HEK293 (cell line): ENCODE measurements around the gene CCDC85B.
A peak's percentile ranks its signal among the peaks of the same experiment; 100 is the strongest.

ENCODE experiments used
- BCL11A ChIP-seq: fragments of 450-650 bp; formaldehyde crosslinking; IDR thresholded peaks from 2 replicates; pipeline ENCODE4 v1.5.1; 2016; ENCODE audit warnings: low read depth, missing biosample characterization, missing genetic modification characterization
- EGR2 ChIP-seq: fragments of 450-650 bp; formaldehyde crosslinking; IDR thresholded peaks from 2 replicates; pipeline ENCODE4 v1.5.1; 2016; ENCODE audit warnings: low read depth, missing biosample characterization, missing genetic modification characterization
- GLIS2 ChIP-seq: fragments of 450-650 bp; formaldehyde crosslinking; IDR thresholded peaks from 2 replicates; pipeline ENCODE4 v1.5.1; 2016; ENCODE audit warnings: missing biosample characterization, missing genetic modification characterization
- KLF16 ChIP-seq: fragments of 450-650 bp; formaldehyde crosslinking; IDR thresholded peaks from 2 replicates; pipeline ENCODE4 v1.5.1; 2017; ENCODE audit warnings: missing biosample characterization, missing genetic modification characterization
- KLF8 ChIP-seq: fragments of 450-650 bp; formaldehyde crosslinking; IDR thresholded peaks from 2 replicates; pipeline ENCODE4 v1.5.1; 2016; ENCODE audit warnings: missing biosample characterization, missing genetic modification characterization
- KLF9 ChIP-seq: fragments of 450-650 bp; formaldehyde crosslinking; IDR thresholded peaks from 2 replicates; pipeline ENCODE4 v1.5.1; 2016; ENCODE audit warnings: missing biosample characterization, missing genetic modification characterization, low read depth
- MYNN ChIP-seq: fragments of 450-650 bp; formaldehyde crosslinking; IDR thresholded peaks from 2 replicates; pipeline ENCODE4 v1.5.1; 2016; ENCODE audit warnings: missing biosample characterization, missing genetic modification characterization, borderline replicate concordance
- SP2 ChIP-seq: fragments of 450-650 bp; formaldehyde crosslinking; IDR thresholded peaks from 2 replicates; pipeline ENCODE4 v1.5.1; 2016; ENCODE audit warnings: missing biosample characterization, missing genetic modification characterization
- TRIM28 ChIP-seq: IDR thresholded peaks from 2 replicates; pipeline ENCODE4 v1.6.1; 2011; ENCODE audit warnings: low read length, control low read depth, borderline replicate concordance
- YY1 ChIP-seq: fragments of 450-650 bp; formaldehyde crosslinking; IDR thresholded peaks from 2 replicates; pipeline ENCODE4 v1.5.1; 2018; ENCODE audit warnings: missing biosample characterization, missing genetic modification characterization
- ZBTB17 ChIP-seq: fragments of 450-650 bp; formaldehyde crosslinking; IDR thresholded peaks from 2 replicates; pipeline ENCODE4 v1.5.1; 2016; ENCODE audit warnings: missing biosample characterization, missing genetic modification characterization
- ZIC2 ChIP-seq: fragments of 450-650 bp; formaldehyde crosslinking; IDR thresholded peaks from 2 replicates; pipeline ENCODE4 v1.5.1; 2016; ENCODE audit warnings: missing biosample characterization, missing genetic modification characterization
- ZNF140 ChIP-seq: fragments of 450-650 bp; formaldehyde crosslinking; IDR thresholded peaks from 2 replicates; pipeline ENCODE4 v1.5.1; 2016; ENCODE audit warnings: missing biosample characterization, missing genetic modification characterization
- ZNF214 ChIP-seq: fragments of 450-650 bp; formaldehyde crosslinking; IDR thresholded peaks from 2 replicates; pipeline ENCODE4 v1.5.1; 2017; ENCODE audit warnings: missing biosample characterization, mild to moderate bottlenecking, missing genetic modification characterization, borderline replicate concordance
- ZNF530 ChIP-seq: fragments of 450-650 bp; formaldehyde crosslinking; IDR thresholded peaks from 2 replicates; pipeline ENCODE4 v1.5.1; 2016; ENCODE audit warnings: low read depth, missing biosample characterization, missing genetic modification characterization
- ZNF621 ChIP-seq: fragments of 450-650 bp; formaldehyde crosslinking; IDR thresholded peaks from 2 replicates; pipeline ENCODE4 v1.5.1; 2017; ENCODE audit warnings: missing biosample characterization, missing genetic modification characterization
- ZNF629 ChIP-seq: fragments of 450-650 bp; formaldehyde crosslinking; IDR thresholded peaks from 2 replicates; pipeline ENCODE4 v1.5.1; 2017; ENCODE audit warnings: missing biosample characterization, missing genetic modification characterization
- ZNF670 ChIP-seq: fragments of 450-650 bp; formaldehyde crosslinking; IDR thresholded peaks from 2 replicates; pipeline ENCODE4 v1.5.1; 2016; ENCODE audit warnings: missing biosample characterization, missing genetic modification characterization, low read depth
- ZNF76 ChIP-seq: fragments of 450-650 bp; formaldehyde crosslinking; IDR thresholded peaks from 2 replicates; pipeline ENCODE4; 2016; ENCODE audit warnings: low read depth, missing biosample characterization, missing genetic modification characterization, borderline replicate concordance
- ZNF768 ChIP-seq: fragments of 450-650 bp; formaldehyde crosslinking; IDR thresholded peaks from 2 replicates; pipeline ENCODE4 v1.5.1; 2018; ENCODE audit warnings: missing biosample characterization, mild to moderate bottlenecking, missing genetic modification characterization
- ZSCAN16 ChIP-seq: fragments of 450-650 bp; formaldehyde crosslinking; IDR thresholded peaks from 2 replicates; pipeline ENCODE4 v1.5.1; 2016; ENCODE audit warnings: missing biosample characterization, missing genetic modification characterization
- TF ChIP-seq, protein P1 (sequence below): fragments of 450-650 bp; IDR thresholded peaks from 2 replicates; pipeline ENCODE4 v1.5.1; 2018; ENCODE audit warnings: missing biosample characterization, mild to moderate bottlenecking, missing genetic modification characterization
- TF ChIP-seq, protein P2 (sequence below): fragments of 450-650 bp; formaldehyde crosslinking; optimal IDR thresholded peaks from 2 replicates; pipeline ENCODE3; 2016; ENCODE audit warnings: missing biosample characterization, mild to moderate bottlenecking, missing genetic modification characterization
- TF ChIP-seq, protein P3 (sequence below): fragments of 450-650 bp; formaldehyde crosslinking; IDR thresholded peaks from 2 replicates; pipeline ENCODE4; 2016; ENCODE audit warnings: missing biosample characterization, missing genetic modification characterization
- TF ChIP-seq, protein P4 (sequence below): fragments of 450-650 bp; formaldehyde crosslinking; IDR thresholded peaks from 2 replicates; pipeline ENCODE4 v1.5.1; 2016; ENCODE audit warnings: missing biosample characterization, missing genetic modification characterization
- TF ChIP-seq, protein P5 (sequence below): fragments of 450-650 bp; formaldehyde crosslinking; conservative IDR thresholded peaks from 2 replicates; pipeline ENCODE4 v1.5.1; 2016; ENCODE audit warnings: low read depth, missing biosample characterization, missing genetic modification characterization
- TF ChIP-seq, protein P6 (sequence below): fragments of 450-650 bp; formaldehyde crosslinking; IDR thresholded peaks from 2 replicates; pipeline ENCODE4 v1.5.1; 2016; ENCODE audit warnings: missing biosample characterization, missing genetic modification characterization

The CCDC85B gene

DNA sequence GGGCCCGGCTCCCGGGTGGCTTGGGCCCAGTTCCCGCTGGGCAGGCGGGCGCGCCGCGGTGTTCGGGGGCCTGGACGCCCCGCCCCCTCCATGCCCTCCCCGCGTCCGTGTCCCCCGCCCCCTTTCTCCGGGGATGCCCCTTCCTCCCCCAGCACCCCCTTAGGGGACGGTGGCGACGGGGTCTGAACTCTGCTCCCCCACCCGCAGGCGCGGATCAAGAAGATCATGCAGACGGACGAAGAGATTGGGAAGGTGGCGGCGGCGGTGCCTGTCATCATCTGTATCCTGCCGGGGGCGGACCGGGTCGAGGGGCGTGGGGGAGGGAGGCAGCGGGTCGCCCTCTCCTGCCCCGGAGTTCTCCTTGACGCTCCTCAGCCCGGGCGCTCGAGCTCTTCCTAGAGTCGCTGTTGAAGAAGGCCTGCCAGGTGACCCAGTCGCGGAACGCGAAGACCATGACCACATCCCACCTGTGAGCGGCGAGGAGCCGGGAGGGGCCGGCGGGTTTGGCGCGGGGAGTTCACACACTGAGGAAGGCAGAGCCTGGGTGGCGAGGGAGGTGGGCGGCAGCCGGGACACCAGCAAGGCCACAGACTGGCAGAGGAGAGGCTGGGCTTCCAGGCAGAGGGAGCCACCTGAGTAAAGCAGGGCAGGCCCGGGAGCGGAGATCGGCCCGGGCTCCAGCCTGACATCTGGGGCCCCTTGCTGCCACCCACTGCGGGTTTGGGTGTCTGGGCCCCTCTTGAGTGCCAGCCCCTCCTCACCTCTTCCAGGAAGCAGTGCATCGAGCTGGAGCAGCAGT, 29.3 kb downstream of the CCDC85B start (continued):
- TF ChIP-seq, protein P1, sequence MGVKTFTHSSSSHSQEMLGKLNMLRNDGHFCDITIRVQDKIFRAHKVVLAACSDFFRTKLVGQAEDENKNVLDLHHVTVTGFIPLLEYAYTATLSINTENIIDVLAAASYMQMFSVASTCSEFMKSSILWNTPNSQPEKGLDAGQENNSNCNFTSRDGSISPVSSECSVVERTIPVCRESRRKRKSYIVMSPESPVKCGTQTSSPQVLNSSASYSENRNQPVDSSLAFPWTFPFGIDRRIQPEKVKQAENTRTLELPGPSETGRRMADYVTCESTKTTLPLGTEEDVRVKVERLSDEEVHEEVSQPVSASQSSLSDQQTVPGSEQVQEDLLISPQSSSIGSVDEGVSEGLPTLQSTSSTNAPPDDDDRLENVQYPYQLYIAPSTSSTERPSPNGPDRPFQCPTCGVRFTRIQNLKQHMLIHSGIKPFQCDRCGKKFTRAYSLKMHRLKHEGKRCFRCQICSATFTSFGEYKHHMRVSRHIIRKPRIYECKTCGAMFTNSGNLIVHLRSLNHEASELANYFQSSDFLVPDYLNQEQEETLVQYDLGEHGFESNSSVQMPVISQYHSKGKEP = no peak
- TF ChIP-seq ZNF768 (tag by site-specific recombination) (no peak), ZNF214 (no peak), YY1 (tag by site-specific recombination) (0 out of 2 replicates have a peak, but pooled peaks have one; percentile 2), SP2 (tag by site-specific recombination) (peak; percentile 54), KLF9 (peak; percentile 75), ZNF670 (tag by site-specific recombination) (no peak), GLIS2 (peak; percentile 46; the same call in 1 of the 2 replicates), ZNF530 (no peak), ZNF76 (tag by site-specific recombination) (no peak), ZSCAN16 (tag by site-specific recombination) (no peak), ZBTB17 (tag by site-specific recombination) (no peak), ZNF629 (0 out of 2 replicates have a peak, but pooled peaks have one; percentile 1), MYNN (tag by site-specific recombination) (no peak), ZNF621 (tag by site-specific recombination) (no peak), ZNF140 (tag by site-specific recombination) (no peak), EGR2 (tag by site-specific recombination) (peak; percentile 57; the same call in 1 of the 2 replicates), KLF16 (tag by site-specific recombination) (0 out of 2 replicates have a peak, but pooled peaks have one; percentile 25), ZIC2 (tag by site-specific recombination) (peak; percentile 4; the same call in 1 of the 2 replicates), BCL11A (no peak), TRIM28 (no peak), KLF8 (tag by site-specific recombination) (no peak)
- TF ChIP-seq, protein P2, sequence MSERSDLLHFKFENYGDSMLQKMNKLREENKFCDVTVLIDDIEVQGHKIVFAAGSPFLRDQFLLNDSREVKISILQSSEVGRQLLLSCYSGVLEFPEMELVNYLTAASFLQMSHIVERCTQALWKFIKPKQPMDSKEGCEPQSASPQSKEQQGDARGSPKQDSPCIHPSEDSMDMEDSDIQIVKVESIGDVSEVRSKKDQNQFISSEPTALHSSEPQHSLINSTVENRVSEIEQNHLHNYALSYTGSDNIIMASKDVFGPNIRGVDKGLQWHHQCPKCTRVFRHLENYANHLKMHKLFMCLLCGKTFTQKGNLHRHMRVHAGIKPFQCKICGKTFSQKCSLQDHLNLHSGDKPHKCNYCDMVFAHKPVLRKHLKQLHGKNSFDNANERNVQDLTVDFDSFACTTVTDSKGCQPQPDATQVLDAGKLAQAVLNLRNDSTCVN (tag by site-specific recombination) = peak; percentile 44
- TF ChIP-seq, protein P3, sequence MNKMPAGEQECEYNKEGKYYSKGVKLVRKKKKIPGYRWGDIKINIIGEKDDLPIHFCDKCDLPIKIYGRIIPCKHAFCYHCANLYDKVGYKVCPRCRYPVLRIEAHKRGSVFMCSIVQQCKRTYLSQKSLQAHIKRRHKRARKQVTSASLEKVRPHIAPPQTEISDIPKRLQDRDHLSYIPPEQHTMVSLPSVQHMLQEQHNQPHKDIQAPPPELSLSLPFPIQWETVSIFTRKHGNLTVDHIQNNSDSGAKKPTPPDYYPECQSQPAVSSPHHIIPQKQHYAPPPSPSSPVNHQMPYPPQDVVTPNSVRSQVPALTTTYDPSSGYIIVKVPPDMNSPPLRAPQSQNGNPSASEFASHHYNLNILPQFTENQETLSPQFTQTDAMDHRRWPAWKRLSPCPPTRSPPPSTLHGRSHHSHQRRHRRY (tag by site-specific recombination) = no peak
- TF ChIP-seq, protein P4, sequence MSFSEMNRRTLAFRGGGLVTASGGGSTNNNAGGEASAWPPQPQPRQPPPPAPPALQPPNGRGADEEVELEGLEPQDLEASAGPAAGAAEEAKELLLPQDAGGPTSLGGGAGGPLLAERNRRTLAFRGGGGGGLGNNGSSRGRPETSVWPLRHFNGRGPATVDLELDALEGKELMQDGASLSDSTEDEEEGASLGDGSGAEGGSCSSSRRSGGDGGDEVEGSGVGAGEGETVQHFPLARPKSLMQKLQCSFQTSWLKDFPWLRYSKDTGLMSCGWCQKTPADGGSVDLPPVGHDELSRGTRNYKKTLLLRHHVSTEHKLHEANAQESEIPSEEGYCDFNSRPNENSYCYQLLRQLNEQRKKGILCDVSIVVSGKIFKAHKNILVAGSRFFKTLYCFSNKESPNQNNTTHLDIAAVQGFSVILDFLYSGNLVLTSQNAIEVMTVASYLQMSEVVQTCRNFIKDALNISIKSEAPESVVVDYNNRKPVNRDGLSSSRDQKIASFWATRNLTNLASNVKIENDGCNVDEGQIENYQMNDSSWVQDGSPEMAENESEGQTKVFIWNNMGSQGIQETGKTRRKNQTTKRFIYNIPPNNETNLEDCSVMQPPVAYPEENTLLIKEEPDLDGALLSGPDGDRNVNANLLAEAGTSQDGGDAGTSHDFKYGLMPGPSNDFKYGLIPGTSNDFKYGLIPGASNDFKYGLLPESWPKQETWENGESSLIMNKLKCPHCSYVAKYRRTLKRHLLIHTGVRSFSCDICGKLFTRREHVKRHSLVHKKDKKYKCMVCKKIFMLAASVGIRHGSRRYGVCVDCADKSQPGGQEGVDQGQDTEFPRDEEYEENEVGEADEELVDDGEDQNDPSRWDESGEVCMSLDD (tag by site-specific recombination) = no peak
- TF ChIP-seq, protein P5, sequence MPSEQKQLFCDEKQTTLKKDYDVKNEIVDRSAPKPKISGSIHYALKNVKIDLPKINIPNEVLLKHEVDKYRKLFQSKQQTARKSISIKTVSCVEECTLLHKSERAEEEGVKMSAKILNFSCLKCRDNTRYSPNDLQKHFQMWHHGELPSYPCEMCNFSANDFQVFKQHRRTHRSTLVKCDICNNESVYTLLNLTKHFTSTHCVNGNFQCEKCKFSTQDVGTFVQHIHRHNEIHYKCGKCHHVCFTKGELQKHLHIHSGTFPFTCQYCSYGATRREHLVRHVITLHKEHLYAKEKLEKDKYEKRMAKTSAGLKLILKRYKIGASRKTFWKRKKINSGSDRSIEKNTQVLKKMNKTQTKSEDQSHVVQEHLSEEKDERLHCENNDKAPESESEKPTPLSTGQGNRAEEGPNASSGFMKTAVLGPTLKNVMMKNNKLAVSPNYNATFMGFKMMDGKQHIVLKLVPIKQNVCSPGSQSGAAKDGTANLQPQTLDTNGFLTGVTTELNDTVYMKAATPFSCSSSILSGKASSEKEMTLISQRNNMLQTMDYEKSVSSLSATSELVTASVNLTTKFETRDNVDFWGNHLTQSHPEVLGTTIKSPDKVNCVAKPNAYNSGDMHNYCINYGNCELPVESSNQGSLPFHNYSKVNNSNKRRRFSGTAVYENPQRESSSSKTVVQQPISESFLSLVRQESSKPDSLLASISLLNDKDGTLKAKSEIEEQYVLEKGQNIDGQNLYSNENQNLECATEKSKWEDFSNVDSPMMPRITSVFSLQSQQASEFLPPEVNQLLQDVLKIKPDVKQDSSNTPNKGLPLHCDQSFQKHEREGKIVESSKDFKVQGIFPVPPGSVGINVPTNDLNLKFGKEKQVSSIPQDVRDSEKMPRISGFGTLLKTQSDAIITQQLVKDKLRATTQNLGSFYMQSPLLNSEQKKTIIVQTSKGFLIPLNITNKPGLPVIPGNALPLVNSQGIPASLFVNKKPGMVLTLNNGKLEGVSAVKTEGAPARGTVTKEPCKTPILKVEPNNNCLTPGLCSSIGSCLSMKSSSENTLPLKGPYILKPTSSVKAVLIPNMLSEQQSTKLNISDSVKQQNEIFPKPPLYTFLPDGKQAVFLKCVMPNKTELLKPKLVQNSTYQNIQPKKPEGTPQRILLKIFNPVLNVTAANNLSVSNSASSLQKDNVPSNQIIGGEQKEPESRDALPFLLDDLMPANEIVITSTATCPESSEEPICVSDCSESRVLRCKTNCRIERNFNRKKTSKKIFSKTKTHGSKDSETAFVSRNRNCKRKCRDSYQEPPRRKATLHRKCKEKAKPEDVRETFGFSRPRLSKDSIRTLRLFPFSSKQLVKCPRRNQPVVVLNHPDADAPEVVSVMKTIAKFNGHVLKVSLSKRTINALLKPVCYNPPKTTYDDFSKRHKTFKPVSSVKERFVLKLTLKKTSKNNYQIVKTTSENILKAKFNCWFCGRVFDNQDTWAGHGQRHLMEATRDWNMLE (tag by site-specific recombination) = no peak
- TF ChIP-seq, protein P6, sequence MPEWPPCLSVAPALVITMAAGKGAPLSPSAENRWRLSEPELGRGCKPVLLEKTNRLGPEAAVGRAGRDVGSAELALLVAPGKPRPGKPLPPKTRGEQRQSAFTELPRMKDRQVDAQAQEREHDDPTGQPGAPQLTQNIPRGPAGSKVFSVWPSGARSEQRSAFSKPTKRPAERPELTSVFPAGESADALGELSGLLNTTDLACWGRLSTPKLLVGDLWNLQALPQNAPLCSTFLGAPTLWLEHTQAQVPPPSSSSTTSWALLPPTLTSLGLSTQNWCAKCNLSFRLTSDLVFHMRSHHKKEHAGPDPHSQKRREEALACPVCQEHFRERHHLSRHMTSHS (tag by site-specific recombination) = no peak
